H9 (cell line): Measurements from ENCODE around the gene POLR1D. TPM values are rescaled to one million over a fixed set of nuclear protein-coding genes. Genes with fewer than 3 reads are reported as not detected.

Experiments used
- DNase-seq: peaks from one replicate; pipeline ENCODE4 v3.0.0-alpha.2; 2017
- H2AFZ ChIP-seq: one replicate; pipeline ENCODE4 v1.6.1; 2013; ENCODE audit warnings: mild to moderate bottlenecking, low read length, control low read depth, moderate library complexity
- H2AK5ac ChIP-seq: 2 replicates; pipeline ENCODE4 v1.6.1; 2013; ENCODE audit warnings: low read length, control low read depth, mixed read lengths; ENCODE audit not compliant: insufficient read length
- H2BK120ac ChIP-seq: one replicate; pipeline ENCODE4 v1.6.1; 2013; ENCODE audit warnings: low read depth, mild to moderate bottlenecking, low read length, control low read depth, inconsistent platforms; ENCODE audit not compliant: poor library complexity, severe bottlenecking
- H2BK12ac ChIP-seq: 2 replicates; pipeline ENCODE4 v1.6.1; 2013; ENCODE audit warnings: low read length, control low read depth, mixed read lengths, low read depth; ENCODE audit not compliant: insufficient read length
- H2BK15ac ChIP-seq: 2 replicates; pipeline ENCODE4 v1.6.1; 2013; ENCODE audit warnings: low read depth, low read length, control low read depth
- H2BK20ac ChIP-seq: one replicate; pipeline ENCODE4 v1.6.1; 2013; ENCODE audit warnings: low read depth, mild to moderate bottlenecking, low read length, control low read depth, inconsistent platforms; ENCODE audit not compliant: poor library complexity, severe bottlenecking
- H2BK5ac ChIP-seq: 2 replicates; pipeline ENCODE4 v1.6.1; 2013; ENCODE audit warnings: low read length, control low read depth, mixed read lengths; ENCODE audit not compliant: insufficient read length
- H3K14ac ChIP-seq: 2 replicates; pipeline ENCODE4 v1.6.1; 2013; ENCODE audit warnings: low read length, control low read depth; ENCODE audit not compliant: insufficient read depth
- H3K18ac ChIP-seq: 2 replicates; pipeline ENCODE4 v1.6.1; 2013; ENCODE audit warnings: low read depth, mild to moderate bottlenecking, mixed read lengths, low read length, control low read depth; ENCODE audit not compliant: insufficient read length
- H3K23ac ChIP-seq: 2 replicates; pipeline ENCODE4 v1.6.1; 2013; ENCODE audit warnings: low read length, control low read depth, mixed read lengths, low read depth; ENCODE audit not compliant: insufficient read length
- H3K23me2 ChIP-seq: 2 replicates; pipeline ENCODE4 v1.6.1; 2013; ENCODE audit warnings: low read depth, mild to moderate bottlenecking, mixed read lengths, low read length, control low read depth; ENCODE audit not compliant: insufficient read length, poor library complexity, severe bottlenecking
- H3K27ac ChIP-seq: 2 replicates; pipeline ENCODE4 v1.5.1; 2013; ENCODE audit warnings: low read length, control low read depth, mixed read lengths, low read depth; ENCODE audit not compliant: insufficient read length
- H3K27me3 ChIP-seq: 2 replicates; pipeline ENCODE4 v1.6.1; 2013; ENCODE audit warnings: low read length, control low read depth, inconsistent platforms; ENCODE audit not compliant: insufficient read depth
- H3K4ac ChIP-seq: 2 replicates; pipeline ENCODE4 v1.6.1; 2013; ENCODE audit warnings: low read depth, mild to moderate bottlenecking, control low read depth, inconsistent platforms, low read length, moderate library complexity
- H3K4me1 ChIP-seq: 2 replicates; pipeline ENCODE4 v1.6.1; 2013; ENCODE audit warnings: low read length, control low read depth, inconsistent platforms; ENCODE audit not compliant: insufficient read depth
- H3K4me2 ChIP-seq: 2 replicates; pipeline ENCODE4 v1.6.1; 2013; ENCODE audit warnings: low read length, control low read depth, mixed read lengths; ENCODE audit not compliant: insufficient read length, insufficient read depth
- H3K56ac ChIP-seq: 2 replicates; pipeline ENCODE4 v1.6.1; 2013; ENCODE audit warnings: low read depth, mild to moderate bottlenecking, mixed read lengths, low read length, control low read depth; ENCODE audit not compliant: insufficient read length
- H3K79me1 ChIP-seq: 2 replicates; pipeline ENCODE4 v1.6.1; 2013; ENCODE audit warnings: low read depth, mild to moderate bottlenecking, moderate library complexity, low read length, control low read depth, inconsistent platforms; ENCODE audit not compliant: insufficient read depth, poor library complexity, severe bottlenecking
- H3K79me2 ChIP-seq: 2 replicates; pipeline ENCODE4 v1.6.1; 2013; ENCODE audit warnings: low read length, control low read depth, inconsistent platforms; ENCODE audit not compliant: insufficient read depth
- H3K9ac ChIP-seq: 2 replicates; pipeline ENCODE4 v1.6.1; 2013; ENCODE audit warnings: low read length, control low read depth, mixed read lengths; ENCODE audit not compliant: insufficient read length; ENCODE audit errors: extremely low read depth
- H3K9me3 ChIP-seq: one replicate; pipeline ENCODE4 v1.6.1; 2013; ENCODE audit warnings: low read depth, low read length, inconsistent platforms; ENCODE audit not compliant: control insufficient read depth
- H3T11ph ChIP-seq: one replicate; pipeline ENCODE4 v1.6.1; 2013; ENCODE audit warnings: mild to moderate bottlenecking, low read length, control low read depth, inconsistent platforms
- H4K20me1 ChIP-seq: one replicate; pipeline ENCODE4 v1.6.1; 2013; ENCODE audit not compliant: control insufficient read depth, insufficient read length, insufficient read depth
- H4K5ac ChIP-seq: 2 replicates; pipeline ENCODE4 v1.6.1; 2013; ENCODE audit warnings: low read depth, mild to moderate bottlenecking, mixed read lengths, low read length, control low read depth; ENCODE audit not compliant: insufficient read length
- H4K8ac ChIP-seq: replicated peaks from 2 replicates; pipeline ENCODE4 v1.6.1; 2013; ENCODE audit warnings: low read length, control low read depth, mixed read lengths, low read depth; ENCODE audit not compliant: insufficient read length
- H4K91ac ChIP-seq: 2 replicates; pipeline ENCODE4 v1.6.1; 2013; ENCODE audit warnings: low read depth, mild to moderate bottlenecking, moderate library complexity, mixed read lengths, low read length, control low read depth; ENCODE audit not compliant: insufficient read length
- H3K27ac Mint-ChIP-seq, 3 experiments: 2 replicates in 2 of 3; 3 replicates in 1 of 3; pipeline ENCODE4 v1.8.0; 2020 to 2021; ENCODE audit warnings: mixed read lengths in 3 of 3, mild to moderate bottlenecking in 1 of 3, moderate library complexity in 1 of 3
- H3K27me3 Mint-ChIP-seq: 2 replicates; pipeline ENCODE4 v1.8.0; 2021; ENCODE audit warnings: low read depth, mild to moderate bottlenecking, moderate library complexity, mixed read lengths
- H3K36me3 Mint-ChIP-seq, 3 experiments: 2 replicates in 2 of 3; 3 replicates in 1 of 3; pipeline ENCODE4 v1.8.0; 2020 to 2021; ENCODE audit warnings: low read depth in 3 of 3, mixed read lengths in 3 of 3; ENCODE audit not compliant: insufficient read depth in 1 of 3
- H3K4me1 Mint-ChIP-seq, 2 experiments: 2 replicates each; pipeline ENCODE4 v1.8.0; 2020; ENCODE audit warnings: mixed read lengths in 2 of 2
- H3K4me3 Mint-ChIP-seq, 2 experiments: 2 replicates in 1 of 2; 3 replicates in 1 of 2; pipeline ENCODE4 v1.8.0; 2020 to 2021; ENCODE audit warnings: mild to moderate bottlenecking in 2 of 2, mixed read lengths in 2 of 2, moderate library complexity in 1 of 2
- H3K9me3 Mint-ChIP-seq, 2 experiments: 2 replicates in 1 of 2; 3 replicates in 1 of 2; pipeline ENCODE4 v1.8.0; 2020; ENCODE audit warnings: mild to moderate bottlenecking in 2 of 2, mixed read lengths in 2 of 2, moderate library complexity in 1 of 2
- CTCF ChIP-seq: fragments of 200-600 bp; sonication (generic); conservative IDR thresholded peaks from 3 replicates; pipeline ENCODE4 v1.8.0; 2021; ENCODE audit warnings: antibody characterized with exemption, mild to moderate bottlenecking
- WGBS: extraction: QIAGEN DNeasy Blood & Tissue Kit; methylation state at CpG from one replicate; pipeline ENCODE4 v1.1.7; 2013; ENCODE audit warnings: missing lambda C conversion rate, low lambda C conversion rate, mixed read lengths; ENCODE audit not compliant: insufficient read length; ENCODE audit errors: extremely low coverage; 5-methylcytosine and 5-hydroxymethylcytosine counted together
- total RNA-seq: library from RNA; stranded (reverse); gene quantifications from 2 replicates; pipeline ENCODE4 v1.2.1, GENCODE V29; 2021

POLR1D gene
- total RNA-seq, 1 experiment from 2014 or later: 167 TPM

- Histone ChIP-seq H2AK5ac (no peak overlapping the region), H3K9me3 (no peaks in the 10 kb centered on the region), H3K27me3 (no peaks in the 10 kb centered on the region), H3K79me1 (peaks cover 2% of the 10 kb centered on the region), H2BK5ac (no peak overlapping the region), H3K23me2 (no peaks in the 10 kb centered on the region), H3T11ph (no peak overlapping the region), H3K56ac (no peak overlapping the region), H3K23ac (no peak overlapping the region), H2BK15ac (no peak overlapping the region), H4K5ac (no peak overlapping the region), H2BK12ac (no peak overlapping the region), H4K8ac (no peak overlapping the region), H4K91ac (no peak overlapping the region), H3K9ac (no peak overlapping the region), H2BK20ac (no peak overlapping the region), H3K4me1 (peaks cover 5% of the 10 kb centered on the region; the same call in 1 of the 2 replicates), H3K14ac (no peak overlapping the region), H3K4me2 (no peak overlapping the region), H3K18ac (no peak overlapping the region), H2BK120ac (no peak overlapping the region), H4K20me1 (no peaks in the 10 kb centered on the region), H3K79me2 (no peaks in the 10 kb centered on the region), H3K27ac (no peak overlapping the region), H2AFZ (no peak overlapping the region), H3K4ac (no peak overlapping the region)
- Mint-ChIP-seq H3K27me3 (no peaks in the 10 kb centered on the region), H3K4me3 (no peak overlapping the region), H3K4me1 (peaks cover 25 to 30% of the 10 kb centered on the region in 2 experiments), H3K9me3 (no peaks in the 10 kb centered on the region), H3K27ac (peak overlapping the region in 1 of 3 experiments; percentile 32; a peak in 1 of 7 replicates), H3K36me3 (peaks cover 5 to 15% (median 5%) of the 10 kb centered on the region in 3 experiments; a peak in 6 of 7 replicates)
- TF ChIP-seq CTCF: no peak
- DNase-seq: no peak
- no CpG with 5 or more reads among the region's 4 CpGs for WGBS
Observed at GRCh38 chr13:27641711-27642502, 20.2 kb downstream of the POLR1D start.
